Measurements from ENCODE around the gene PRKAG2. TPM values are rescaled to one million over a fixed set of nuclear protein-coding genes. Genes with fewer than 3 reads are reported as not detected.

Gene PRKAG2
- polyA plus RNA-seq, 1 of the 3 experiments (the other 2 are of a cell fraction), result 51.6 TPM

DNA sequence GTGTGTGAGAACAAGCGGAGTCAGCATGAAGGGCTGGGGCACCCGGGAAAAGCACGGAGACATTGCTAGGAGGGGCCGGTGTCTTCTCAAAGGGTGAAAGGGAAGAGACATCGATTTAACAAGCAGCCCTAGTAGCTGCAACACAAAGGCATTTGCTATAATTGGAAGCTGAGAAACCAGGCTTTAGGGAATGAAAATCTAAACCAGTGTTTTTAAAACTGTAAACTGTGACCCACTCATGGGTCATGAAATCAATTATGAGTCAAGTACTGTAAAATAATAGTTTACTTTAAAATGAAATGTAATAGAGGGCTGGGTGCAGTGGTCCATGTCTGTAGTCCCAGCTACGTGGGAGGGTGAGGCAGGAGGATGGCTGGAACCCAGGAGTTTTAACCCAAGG lies 228.5 kb downstream of the PRKAG2 start:
- H3K9ac ChIP-seq, result no peak overlapping the region
- no peak for DNase-seq
- H3K4me1 ChIP-seq (ENCODE audit: control insufficient read depth in 1 of 2, insufficient read depth in 2 of 2, low read depth in 1 of 2, low read length in 1 of 2), result peaks cover 0 to 10% of the 10 kb centered on the region in 2 experiments; a peak in 1 of 4 replicates
- 93% methylated on average over 6 of the region's 6 CpGs for WGBS (ENCODE audit: low lambda C conversion rate)
- no peaks in the 10 kb centered on the region for H3K27me3 ChIP-seq (ENCODE audit: insufficient read depth)
- H3K9me2 ChIP-seq, result no peaks in the 10 kb centered on the region
- H3K4me2 ChIP-seq, result no peak overlapping the region
- ChIA-PET CTCF (interaction anchor here (1.2 to 8.2 kb wide), 2 partner anchors 9 to 15 kb away, joined by 3 to 66 read pairs; no protein-coding TSS in a partner anchor), POLR2A (no interaction called here)
- H3K79me2 ChIP-seq (ENCODE audit: insufficient read depth), result no peaks in the 10 kb centered on the region
- H3K4me3 ChIP-seq (ENCODE audit: low read depth in 2 of 2, low read length in 1 of 2), result no peak overlapping the region
- H3F3A ChIP-seq (replicated peaks; ENCODE audit: insufficient read depth), result peaks cover 16% of the 10 kb centered on the region
- no peaks in the 10 kb centered on the region for H4K20me1 ChIP-seq (ENCODE audit: insufficient read depth)
- TF ChIP-seq MXI1 (IDR thresholded peaks at IDR 0.05; ENCODE audit: low read depth, low read length) (no peak), CHD2 (IDR thresholded peaks at IDR 0.05; ENCODE audit: low read length, partially characterized antibody) (no peak), NRF1 (IDR thresholded peaks at IDR 0.05; ENCODE audit: low read depth, low read length) (no peak), FOXM1 (IDR thresholded peaks at IDR 0.05; ENCODE audit: low read depth) (no peak), EP300 (IDR thresholded peaks at IDR 0.05; ENCODE audit: borderline replicate concordance in 1 of 2, low read depth in 1 of 2, low read length in 1 of 2) (no peak), SIN3A (IDR thresholded peaks at IDR 0.05; ENCODE audit: borderline replicate concordance, low read depth, low read length) (no peak), TAF1 (IDR thresholded peaks at IDR 0.05; ENCODE audit: borderline replicate concordance, low read depth, low read length) (no peak)
- TF ChIP-seq, protein P1, sequence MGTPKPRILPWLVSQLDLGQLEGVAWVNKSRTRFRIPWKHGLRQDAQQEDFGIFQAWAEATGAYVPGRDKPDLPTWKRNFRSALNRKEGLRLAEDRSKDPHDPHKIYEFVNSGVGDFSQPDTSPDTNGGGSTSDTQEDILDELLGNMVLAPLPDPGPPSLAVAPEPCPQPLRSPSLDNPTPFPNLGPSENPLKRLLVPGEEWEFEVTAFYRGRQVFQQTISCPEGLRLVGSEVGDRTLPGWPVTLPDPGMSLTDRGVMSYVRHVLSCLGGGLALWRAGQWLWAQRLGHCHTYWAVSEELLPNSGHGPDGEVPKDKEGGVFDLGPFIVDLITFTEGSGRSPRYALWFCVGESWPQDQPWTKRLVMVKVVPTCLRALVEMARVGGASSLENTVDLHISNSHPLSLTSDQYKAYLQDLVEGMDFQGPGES (IDR thresholded peaks at IDR 0.05; ENCODE audit: low read depth, low read length), result no peak
- H3K36me3 ChIP-seq (replicated peaks in 1 of 2; ENCODE audit: control insufficient read depth in 1 of 2, insufficient read depth in 2 of 2, low read length in 1 of 2), result peaks cover 0 to 3% of the 10 kb centered on the region in 2 experiments
- no peak overlapping the region for H3K27ac ChIP-seq (ENCODE audit: low read depth in 2 of 2, low read length in 1 of 2)
- no peak overlapping the region for H2AFZ ChIP-seq (ENCODE audit: low read depth)
- H3K9me3 ChIP-seq, result no peaks in the 10 kb centered on the region

DNA sequence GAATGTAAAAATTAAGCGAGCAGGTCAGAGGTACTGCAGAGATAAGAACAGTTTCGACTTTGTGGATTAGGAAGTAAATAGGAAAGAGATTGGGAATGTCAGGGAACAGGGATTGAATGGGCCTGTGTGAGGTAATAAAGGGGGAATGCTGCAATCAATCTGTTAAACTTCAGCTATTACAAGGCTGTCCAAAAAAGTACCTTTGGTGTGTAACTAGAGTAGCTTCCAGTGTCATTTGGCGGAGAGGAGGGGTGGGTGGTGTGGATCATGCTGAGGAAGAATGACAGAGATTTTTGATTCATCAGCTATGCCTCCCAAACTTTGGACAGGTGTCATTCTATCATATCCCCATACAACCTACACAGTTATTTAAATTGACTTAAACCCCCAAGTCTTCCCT lies 229.0 kb downstream of the PRKAG2 start:
- no peaks in the 10 kb centered on the region for H4K20me1 ChIP-seq (ENCODE audit: insufficient read depth)
- no peak for TF ChIP-seq JUND (IDR thresholded peaks at IDR 0.05)
- TF ChIP-seq, protein P2, sequence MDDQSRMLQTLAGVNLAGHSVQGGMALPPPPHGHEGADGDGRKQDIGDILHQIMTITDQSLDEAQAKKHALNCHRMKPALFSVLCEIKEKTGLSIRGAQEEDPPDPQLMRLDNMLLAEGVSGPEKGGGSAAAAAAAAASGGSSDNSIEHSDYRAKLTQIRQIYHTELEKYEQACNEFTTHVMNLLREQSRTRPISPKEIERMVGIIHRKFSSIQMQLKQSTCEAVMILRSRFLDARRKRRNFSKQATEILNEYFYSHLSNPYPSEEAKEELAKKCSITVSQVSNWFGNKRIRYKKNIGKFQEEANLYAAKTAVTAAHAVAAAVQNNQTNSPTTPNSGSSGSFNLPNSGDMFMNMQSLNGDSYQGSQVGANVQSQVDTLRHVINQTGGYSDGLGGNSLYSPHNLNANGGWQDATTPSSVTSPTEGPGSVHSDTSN (IDR thresholded peaks at IDR 0.05), result no peak
- TF ChIP-seq, protein P3, sequence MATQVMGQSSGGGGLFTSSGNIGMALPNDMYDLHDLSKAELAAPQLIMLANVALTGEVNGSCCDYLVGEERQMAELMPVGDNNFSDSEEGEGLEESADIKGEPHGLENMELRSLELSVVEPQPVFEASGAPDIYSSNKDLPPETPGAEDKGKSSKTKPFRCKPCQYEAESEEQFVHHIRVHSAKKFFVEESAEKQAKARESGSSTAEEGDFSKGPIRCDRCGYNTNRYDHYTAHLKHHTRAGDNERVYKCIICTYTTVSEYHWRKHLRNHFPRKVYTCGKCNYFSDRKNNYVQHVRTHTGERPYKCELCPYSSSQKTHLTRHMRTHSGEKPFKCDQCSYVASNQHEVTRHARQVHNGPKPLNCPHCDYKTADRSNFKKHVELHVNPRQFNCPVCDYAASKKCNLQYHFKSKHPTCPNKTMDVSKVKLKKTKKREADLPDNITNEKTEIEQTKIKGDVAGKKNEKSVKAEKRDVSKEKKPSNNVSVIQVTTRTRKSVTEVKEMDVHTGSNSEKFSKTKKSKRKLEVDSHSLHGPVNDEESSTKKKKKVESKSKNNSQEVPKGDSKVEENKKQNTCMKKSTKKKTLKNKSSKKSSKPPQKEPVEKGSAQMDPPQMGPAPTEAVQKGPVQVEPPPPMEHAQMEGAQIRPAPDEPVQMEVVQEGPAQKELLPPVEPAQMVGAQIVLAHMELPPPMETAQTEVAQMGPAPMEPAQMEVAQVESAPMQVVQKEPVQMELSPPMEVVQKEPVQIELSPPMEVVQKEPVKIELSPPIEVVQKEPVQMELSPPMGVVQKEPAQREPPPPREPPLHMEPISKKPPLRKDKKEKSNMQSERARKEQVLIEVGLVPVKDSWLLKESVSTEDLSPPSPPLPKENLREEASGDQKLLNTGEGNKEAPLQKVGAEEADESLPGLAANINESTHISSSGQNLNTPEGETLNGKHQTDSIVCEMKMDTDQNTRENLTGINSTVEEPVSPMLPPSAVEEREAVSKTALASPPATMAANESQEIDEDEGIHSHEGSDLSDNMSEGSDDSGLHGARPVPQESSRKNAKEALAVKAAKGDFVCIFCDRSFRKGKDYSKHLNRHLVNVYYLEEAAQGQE (IDR thresholded peaks at IDR 0.05; ENCODE audit: low read depth, low read length), result no peak
- no peak for TF ChIP-seq ELF1 (IDR thresholded peaks at IDR 0.05)
- no peak for TF ChIP-seq NFIC (IDR thresholded peaks at IDR 0.05; ENCODE audit: borderline replicate concordance)
- no peak for TF ChIP-seq CHD2 (IDR thresholded peaks at IDR 0.05; ENCODE audit: low read length, partially characterized antibody)
- no peak for TF ChIP-seq MEF2A (IDR thresholded peaks at IDR 0.05; ENCODE audit: borderline replicate concordance, low read depth)
- no peak for TF ChIP-seq TEAD4 (IDR thresholded peaks at IDR 0.05; ENCODE audit: borderline replicate concordance, insufficient read depth)
- no peak for TF ChIP-seq TCF12 (IDR thresholded peaks at IDR 0.05)
- no peak for TF ChIP-seq GATA2 (CRISPR knock-in tag; IDR thresholded peaks at IDR 0.05)
- no peak for TF ChIP-seq EP300 (IDR thresholded peaks at IDR 0.05; ENCODE audit: borderline replicate concordance in 1 of 2, low read depth in 1 of 2, low read length in 1 of 2)
- POLR2A ChIA-PET, result no interaction called here
- CTCF ChIA-PET, result interaction anchor here (1.2 to 8.2 kb wide), 2 partner anchors 9 to 15 kb away, joined by 3 to 66 read pairs; no protein-coding TSS in a partner anchor
- no peak overlapping the region for H3K9ac ChIP-seq
- H3K27ac ChIP-seq (ENCODE audit: low read depth in 2 of 2, low read length in 1 of 2), result no peak overlapping the region
- H3K79me2 ChIP-seq (ENCODE audit: insufficient read depth), result no peaks in the 10 kb centered on the region
- DNase-seq, result no peak
- peaks cover 0 to 3% of the 10 kb centered on the region in 2 experiments for H3K36me3 ChIP-seq (replicated peaks in 1 of 2; ENCODE audit: control insufficient read depth in 1 of 2, insufficient read depth in 2 of 2, low read length in 1 of 2)
- peaks cover 0 to 10% of the 10 kb centered on the region in 2 experiments; a peak in 1 of 4 replicates for H3K4me1 ChIP-seq (ENCODE audit: control insufficient read depth in 1 of 2, insufficient read depth in 2 of 2, low read depth in 1 of 2, low read length in 1 of 2)
- H3K4me2 ChIP-seq, result no peak overlapping the region
- H3F3A ChIP-seq (replicated peaks; ENCODE audit: insufficient read depth), result peaks cover 16% of the 10 kb centered on the region
- WGBS (ENCODE audit: low lambda C conversion rate), result 96% methylated on average over 3 of the region's 3 CpGs
- no peaks in the 10 kb centered on the region for H3K9me2 ChIP-seq
- H3K9me3 ChIP-seq, result no peaks in the 10 kb centered on the region
- H3K4me3 ChIP-seq (ENCODE audit: low read depth in 2 of 2, low read length in 1 of 2), result no peak overlapping the region
- no peak overlapping the region for H2AFZ ChIP-seq (ENCODE audit: low read depth)
- no peaks in the 10 kb centered on the region for H3K27me3 ChIP-seq (ENCODE audit: insufficient read depth)
